Kidney (tissue), 14 donors: ENCODE measurements around the gene IL1R1. TPM values are rescaled to one million over a fixed set of nuclear protein-coding genes. Genes with fewer than 3 reads are reported as not detected.

Experiments used
- DNase-seq, 5 donors: peaks; one replicate each; pipeline ENCODE4 v3.0.0-alpha.2; 2013 to 2020
- FAIRE-seq: peaks from 2 replicates; lab custom pipeline; 2012; peaks lifted over from hg19 to GRCh38; lab: Jason Lieb, UNC
- H3K27ac ChIP-seq, 2 donors: one replicate each; pipeline ENCODE4 v1.7.0; 2013; ENCODE audit warnings: low read depth in 2 of 2, low read length in 2 of 2, inconsistent platforms in 1 of 2
- H3K27me3 ChIP-seq: one replicate; pipeline ENCODE4 v1.7.1; 2013; ENCODE audit warnings: low read length, inconsistent platforms; ENCODE audit not compliant: control insufficient read depth, insufficient read depth
- H3K36me3 ChIP-seq, 3 donors: one replicate each; pipeline versions ENCODE4 v1.7.0 to v1.7.1; 2013; ENCODE audit warnings: low read length in 3 of 3, control low read depth in 1 of 3, inconsistent platforms in 1 of 3; ENCODE audit not compliant: insufficient read depth in 3 of 3, control insufficient read depth in 2 of 3
- H3K4me1 ChIP-seq, 3 donors: one replicate each; pipeline versions ENCODE4 v1.7.0 to v1.7.1; 2013; ENCODE audit warnings: low read length in 3 of 3, inconsistent platforms in 1 of 3, low read depth in 1 of 3; ENCODE audit not compliant: control insufficient read depth in 2 of 3, insufficient read depth in 2 of 3
- H3K4me3 ChIP-seq, 3 donors: one replicate each; pipeline versions ENCODE4 v1.7.0 to v1.8.1; 2013; ENCODE audit warnings: low read length in 3 of 3, control low read depth in 1 of 3, inconsistent platforms in 1 of 3
- H3K9ac ChIP-seq, 3 donors: one replicate each; pipeline versions ENCODE4 v1.7.0 to v1.7.1; 2013; ENCODE audit warnings: low read length in 3 of 3, control low read depth in 1 of 3, inconsistent platforms in 1 of 3
- H3K9me3 ChIP-seq, 3 donors: one replicate each; pipeline versions ENCODE4 v1.7.0 to v1.7.1; 2013; ENCODE audit warnings: low read length in 3 of 3, control low read depth in 1 of 3, inconsistent platforms in 1 of 3; ENCODE audit not compliant: control insufficient read depth in 2 of 3, insufficient read depth in 1 of 3
- CTCF ChIP-seq: IDR thresholded peaks from 3 replicates; pipeline ENCODE4 v1.5.1; 2012; ENCODE audit warnings: mild to moderate bottlenecking, moderate library complexity, borderline replicate concordance; ENCODE audit not compliant: insufficient read depth; ENCODE audit errors: extremely low read depth
- intact Hi-C: fragments of 100-400 bp; cut with DNase I; formaldehyde crosslinking; loops from one replicate; pipeline ENCODE4 v1.11.1; 2022
- polyA plus RNA-seq: library from polyadenylated mRNA; stranded (reverse); fragments of 350-450 nt; fragmentation: Illumina TruSeq; extraction: RNeasy Lipid Tissue Mini Kit (QIAGEN cat#74804); gene quantifications from one replicate; pipeline ENCODE4 v1.2.3, GENCODE V29; 2014; ENCODE audit warnings: low read depth, low replicate concordance; ENCODE audit not compliant: insufficient read depth
- total RNA-seq: library from RNA; stranded (reverse); fragmentation: NEBNext Ultra II Directional; extraction: Animal tissue kit (Norgen Biotek cat#: 25700); gene quantifications from one replicate; pipeline ENCODE4 v1.2.1, GENCODE V29; 2021
- donor health status: control.
- donor health status: control.
- donor health status: control.
- donor health status: control.
- donor health status: control.
- donor health status: DM: yes; HTN: yes; CAD: no.
- donor health status: Normal renal cell carcinoma (clear cell type).

IL1R1 gene
- total and polyA plus RNA-seq, 2 donors from 2014 or later = 24.6 to 95.9 TPM

DNA sequence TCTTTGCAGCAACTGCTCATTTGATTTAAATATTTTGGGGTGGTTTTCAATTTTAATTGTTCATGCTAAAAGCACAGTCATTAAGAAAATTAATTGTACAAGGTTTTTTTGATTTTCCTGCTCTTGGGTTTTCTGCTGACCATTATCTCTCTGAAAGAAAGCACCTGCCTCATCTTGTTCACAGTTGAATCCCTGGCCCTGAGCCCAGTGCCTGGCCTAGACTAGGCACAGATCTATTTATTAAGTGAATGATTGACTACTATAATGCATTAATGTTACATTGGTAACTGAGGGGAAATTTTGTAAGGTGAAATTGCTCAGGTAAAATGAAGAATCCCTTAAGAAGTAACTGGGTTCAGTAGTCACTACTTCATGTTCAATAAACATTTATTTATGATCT is 66.2 kb downstream of the IL1R1 start:
- no peaks in the 10 kb centered on the region for H3K36me3 ChIP-seq
- FAIRE-seq (peak; percentile 72), DNase-seq (no peak)
- peaks cover 0 to 4% (median 0%) of the 10 kb centered on the region in 3 donors for H3K9me3 ChIP-seq
- peak overlapping the region in 1 of 2 donors; percentile 41 for H3K27ac ChIP-seq
- no peaks in the 10 kb centered on the region for H3K27me3 ChIP-seq
- no peak for TF ChIP-seq CTCF
- intact Hi-C loops = no loop called here
- H3K9ac ChIP-seq = no peak overlapping the region
- no peak overlapping the region for H3K4me3 ChIP-seq
- peaks cover 0 to 10% (median 0%) of the 10 kb centered on the region in 3 donors for H3K4me1 ChIP-seq

DNA sequence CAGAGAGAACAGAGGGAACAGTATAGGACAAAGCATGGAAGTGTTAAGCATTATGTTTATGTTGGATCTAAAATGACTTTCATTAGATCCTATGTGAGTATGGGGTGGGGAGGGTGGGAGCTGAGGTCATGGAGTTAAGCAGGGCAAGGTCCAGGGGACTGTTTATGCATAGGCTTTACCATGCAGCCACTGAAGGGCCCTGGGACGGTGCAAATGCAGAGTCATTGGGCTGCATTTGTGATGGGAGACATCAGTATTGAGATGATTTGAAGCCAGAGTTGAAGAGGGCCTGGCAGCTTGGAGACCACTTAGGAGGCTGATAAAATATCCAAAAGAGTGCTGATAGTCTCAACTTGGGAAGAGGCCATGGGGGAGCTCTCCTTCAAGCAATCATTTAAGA is 66.9 kb downstream of the IL1R1 start:
- DNase-seq = no peak
- no peaks in the 10 kb centered on the region for H3K36me3 ChIP-seq
- H3K27ac ChIP-seq = no peak overlapping the region
- intact Hi-C loops = no loop called here
- FAIRE-seq = no peak
- H3K27me3 ChIP-seq = no peaks in the 10 kb centered on the region
- no peak overlapping the region for H3K9ac ChIP-seq
- no peak for TF ChIP-seq CTCF
- peaks cover 0 to 10% (median 0%) of the 10 kb centered on the region in 3 donors for H3K4me1 ChIP-seq
- H3K4me3 ChIP-seq = no peak overlapping the region
- H3K9me3 ChIP-seq = peaks cover 0 to 4% (median 0%) of the 10 kb centered on the region in 3 donors

GRCh38 chr2:102217032-102217431 is 74.5 kb downstream of the IL1R1 start:
- Histone ChIP-seq H3K9ac (no peak overlapping the region), H3K9me3 (peaks cover 0 to 16% (median 0%) of the 10 kb centered on the region in 3 donors), H3K4me3 (no peak overlapping the region), H3K4me1 (no peaks in the 10 kb centered on the region), H3K27me3 (no peaks in the 10 kb centered on the region), H3K27ac (no peak overlapping the region), H3K36me3 (no peaks in the 10 kb centered on the region)
- TF ChIP-seq CTCF = no peak
- intact Hi-C loops = no loop called here
- DNase-seq (no peak), FAIRE-seq (no peak)
